ENCODE measurements around the gene DRAM2.

GRCh38 chr1:111176678-111177077 lies 36.8 kb upstream of the DRAM2 start:
- TF ChIP-seq, protein P1, sequence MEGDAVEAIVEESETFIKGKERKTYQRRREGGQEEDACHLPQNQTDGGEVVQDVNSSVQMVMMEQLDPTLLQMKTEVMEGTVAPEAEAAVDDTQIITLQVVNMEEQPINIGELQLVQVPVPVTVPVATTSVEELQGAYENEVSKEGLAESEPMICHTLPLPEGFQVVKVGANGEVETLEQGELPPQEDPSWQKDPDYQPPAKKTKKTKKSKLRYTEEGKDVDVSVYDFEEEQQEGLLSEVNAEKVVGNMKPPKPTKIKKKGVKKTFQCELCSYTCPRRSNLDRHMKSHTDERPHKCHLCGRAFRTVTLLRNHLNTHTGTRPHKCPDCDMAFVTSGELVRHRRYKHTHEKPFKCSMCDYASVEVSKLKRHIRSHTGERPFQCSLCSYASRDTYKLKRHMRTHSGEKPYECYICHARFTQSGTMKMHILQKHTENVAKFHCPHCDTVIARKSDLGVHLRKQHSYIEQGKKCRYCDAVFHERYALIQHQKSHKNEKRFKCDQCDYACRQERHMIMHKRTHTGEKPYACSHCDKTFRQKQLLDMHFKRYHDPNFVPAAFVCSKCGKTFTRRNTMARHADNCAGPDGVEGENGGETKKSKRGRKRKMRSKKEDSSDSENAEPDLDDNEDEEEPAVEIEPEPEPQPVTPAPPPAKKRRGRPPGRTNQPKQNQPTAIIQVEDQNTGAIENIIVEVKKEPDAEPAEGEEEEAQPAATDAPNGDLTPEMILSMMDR (IDR thresholded peaks at IDR 0.05): no peak
- no peak for TF ChIP-seq REST (IDR thresholded peaks at IDR 0.05; ENCODE audit: low read depth, low read length)

Data from SK-N-SH (cell line).